Keratinocyte (primary cell): ENCODE measurements around the gene ZNF555. TPM values are rescaled to one million over a fixed set of nuclear protein-coding genes. Genes with fewer than 3 reads are reported as not detected.

Experiments used
- DNase-seq: peaks from one replicate; pipeline ENCODE4 v3.0.0-alpha.2; 2011; ENCODE audit warnings: low read depth, missing footprints, low spot score
- FAIRE-seq: peaks from 2 replicates; lab custom pipeline; 2011; peaks lifted over from hg19 to GRCh38; lab: Jason Lieb, UNC
- H2AFZ ChIP-seq: 2 replicates; pipeline ENCODE4 v1.6.0; 2012; ENCODE audit warnings: low read length, control low read depth, inconsistent platforms; ENCODE audit not compliant: control insufficient read depth
- H3K27ac ChIP-seq: 2 replicates; pipeline ENCODE4 v1.5.1; 2011; ENCODE audit warnings: low read length; ENCODE audit not compliant: control insufficient read depth, insufficient read depth
- H3K27me3 ChIP-seq: 3 replicates; pipeline ENCODE4 v1.6.0; 2011; ENCODE audit warnings: low read length; ENCODE audit not compliant: control insufficient read depth, insufficient read depth; ENCODE audit errors: extremely low read depth
- H3K36me3 ChIP-seq, 2 experiments: 2 replicates in 1 of 2; 3 replicates in 1 of 2; pipeline ENCODE4 v1.5.1; 2011; ENCODE audit warnings: low read length in 2 of 2, mild to moderate bottlenecking in 1 of 2; ENCODE audit not compliant: control insufficient read depth in 2 of 2, insufficient read depth in 2 of 2; ENCODE audit errors: extremely low read depth in 1 of 2
- H3K4me1 ChIP-seq: 3 replicates; pipeline ENCODE4 v1.5.1; 2011; ENCODE audit warnings: low read length; ENCODE audit not compliant: control insufficient read depth, insufficient read depth; ENCODE audit errors: extremely low read depth
- H3K4me2 ChIP-seq: 3 replicates; pipeline ENCODE4 v1.6.0; 2011; ENCODE audit warnings: low read depth, low read length; ENCODE audit not compliant: control insufficient read depth, insufficient read depth; ENCODE audit errors: extremely low read depth
- H3K4me3 ChIP-seq, 3 experiments: fragments of 200-600 bp in 1 of 3; sonication (generic) in 1 of 3; 2 replicates in 2 of 3; 3 replicates in 1 of 3; pipeline ENCODE4 v1.5.1; 2011 to 2016; ENCODE audit warnings: low read length in 3 of 3, mild to moderate bottlenecking in 3 of 3, control low read depth in 2 of 3, inconsistent platforms in 1 of 3, low read depth in 1 of 3, mixed read lengths in 1 of 3, mixed run types in 1 of 3, moderate library complexity in 1 of 3; ENCODE audit not compliant: control insufficient read depth in 2 of 3, insufficient read depth in 2 of 3; ENCODE audit errors: extremely low read depth in 1 of 3
- H3K79me2 ChIP-seq: 2 replicates; pipeline ENCODE4 v1.6.0; 2012; ENCODE audit warnings: low read length; ENCODE audit not compliant: control insufficient read depth, insufficient read depth
- H3K9ac ChIP-seq: 3 replicates; pipeline ENCODE4 v1.6.0; 2011; ENCODE audit warnings: low read length; ENCODE audit not compliant: control insufficient read depth, insufficient read depth; ENCODE audit errors: extremely low read depth
- H3K9me1 ChIP-seq: 3 replicates; pipeline ENCODE4 v1.6.0; 2011; ENCODE audit warnings: low read length; ENCODE audit not compliant: control insufficient read depth, insufficient read depth; ENCODE audit errors: extremely low read depth
- H3K9me3 ChIP-seq: 2 replicates; pipeline ENCODE4 v1.5.1; 2012; ENCODE audit warnings: low read depth, low read length; ENCODE audit not compliant: control insufficient read depth
- H4K20me1 ChIP-seq: 3 replicates; pipeline ENCODE4 v1.6.0; 2011; ENCODE audit warnings: low read length; ENCODE audit not compliant: control insufficient read depth, insufficient read depth; ENCODE audit errors: extremely low read depth
- CTCF ChIP-seq, 3 experiments: IDR thresholded peaks in 1 of 3; conservative IDR thresholded peaks in 1 of 3; optimal IDR thresholded peaks in 1 of 3; 2 replicates in 2 of 3; 3 replicates in 1 of 3; pipeline versions ENCODE3 to v1.5.1; 2011; ENCODE audit warnings: low read length in 3 of 3, mild to moderate bottlenecking in 3 of 3, moderate library complexity in 2 of 3, control low read depth in 1 of 3, inconsistent platforms in 1 of 3; ENCODE audit not compliant: insufficient read depth in 2 of 3; ENCODE audit errors: extremely low read depth in 1 of 3
- EZH2 ChIP-seq: IDR thresholded peaks from one replicate; pipeline ENCODE4 v1.6.1; 2012; ENCODE audit warnings: inconsistent platforms, mild to moderate bottlenecking, low read length, moderate library complexity
- dilution Hi-C: fragments of 300-500 bp; cut with MboI; formaldehyde crosslinking; loops from one replicate; pipeline ENCODE4 v1.7.0; 2020; ENCODE audit warnings: low sequenced_read_pairs; ENCODE audit not compliant: extremely low pct_ligation_motif_present
- polyA plus RNA-seq, 5 experiments: library from polyadenylated mRNA; depleted of rRNA in 3 of 5; stranded (reverse) in 3 of 5; stranded (forward) in 1 of 5; unstranded in 1 of 5; fragments of >200 nt; gene quantifications; 1 replicate in 1 of 5; 2 replicates in 3 of 5; 3 replicates in 1 of 5; pipeline versions ENCODE4 v1.2.1 to v1.2.3, GENCODE V29; 2011 to 2012; ENCODE audit warnings: missing spikeins in 2 of 5, low read depth in 1 of 5, low replicate concordance in 1 of 5

The ZNF555 gene
- polyA plus RNA-seq, 1 donor (not counting 4 experiments of a cell fraction or from before 2014, with no cell fraction given): 4.3 TPM

GRCh38 chr19:2853015-2853606 is 11.8 kb downstream of the ZNF555 start:
- FAIRE-seq: no peak
- H3K36me3 ChIP-seq: peaks cover 16 to 26% of the 10 kb centered on the region in 2 experiments
- peaks cover 24% of the 10 kb centered on the region for H3K9me3 ChIP-seq
- dilution Hi-C loops: no loop called here
- no peak overlapping the region for H2AFZ ChIP-seq
- no peaks in the 10 kb centered on the region for H4K20me1 ChIP-seq
- H3K4me3 ChIP-seq: no peak overlapping the region
- H3K9me1 ChIP-seq: no peaks in the 10 kb centered on the region
- no peak overlapping the region for H3K4me2 ChIP-seq
- no peaks in the 10 kb centered on the region for H3K4me1 ChIP-seq
- DNase-seq: no peak
- TF ChIP-seq EZH2 (no peak), CTCF (optimal IDR thresholded peaks at IDR 0.05 in 1 of 3, IDR thresholded peaks at IDR 0.05 in 1 of 3, conservative IDR thresholded peaks at IDR 0.05 in 1 of 3; ENCODE audit: extremely low read depth in 1 of 3, insufficient read depth in 2 of 3, low read length in 3 of 3) (no peak)
- no peak overlapping the region for H3K9ac ChIP-seq
- H3K79me2 ChIP-seq: peaks cover 2% of the 10 kb centered on the region
- H3K27me3 ChIP-seq: no peaks in the 10 kb centered on the region
- H3K27ac ChIP-seq: no peak overlapping the region

GRCh38 chr19:2854849-2855248 is 13.6 kb downstream of the ZNF555 start:
- Histone ChIP-seq H3K4me1 (no peaks in the 10 kb centered on the region), H3K9me3 (peaks cover 27% of the 10 kb centered on the region), H3K4me3 (no peak overlapping the region), H3K27ac (no peak overlapping the region), H3K4me2 (no peak overlapping the region), H3K79me2 (no peaks in the 10 kb centered on the region), H2AFZ (no peak overlapping the region), H3K36me3 (peaks cover 16 to 26% of the 10 kb centered on the region in 2 experiments), H3K9ac (no peak overlapping the region), H3K9me1 (no peaks in the 10 kb centered on the region), H3K27me3 (no peaks in the 10 kb centered on the region), H4K20me1 (no peaks in the 10 kb centered on the region)
- no peak for DNase-seq
- TF ChIP-seq EZH2: no peak
- no peak for FAIRE-seq
- dilution Hi-C loops: no loop called here
